Activated T-helper 2 cell treated with anti-CD3 and anti-CD28 coated beads, Interferon-gamma antibody, Interleukin-2, Interleukin-4, amounts not matched to agents 10 μg/mL and 5 μg/mL and 100 μg/mL, durations not matched to agents 14 hours and 24 hours and 36 hours (primary cell): ENCODE data around the gene CATSPER2. TPM values are rescaled to one million over a fixed set of nuclear protein-coding genes. Genes with fewer than 3 reads are reported as not detected.

ENCODE experiments used
- total RNA-seq: library from RNA; stranded (reverse); gene quantifications from 2 replicates; pipeline ENCODE4 v1.2.3, GENCODE V29; 2022

The CATSPER2 gene
- total RNA-seq, 1 donor from 2014 or later = 9.8 TPM

Other genes with a start within 250 kb of the CATSPER2 start
- 43.8 and 46.6 TPM in 2 replicates for gene TP53BP1, start 155.7 kb downstream of the CATSPER2 start, total RNA-seq
- 1.9 TPM in 2 replicates for gene MAP1A, start 131.2 kb downstream of the CATSPER2 start, total RNA-seq
- gene PPIP5K1, start 58.6 kb downstream of the CATSPER2 start, total RNA-seq = 62.4 and 71.6 TPM in 2 replicates
- gene CKMT1B, start 54.8 kb downstream of the CATSPER2 start, total RNA-seq = 0.32 and 0.53 TPM in 2 replicates
- gene STRC, start 30.0 kb downstream of the CATSPER2 start, total RNA-seq = 0.30 and 0.55 TPM in 2 replicates
- 0.11 and 0.48 TPM in 2 replicates for gene CKMT1A, start 45.0 kb upstream of the CATSPER2 start, total RNA-seq
- 370 and 384 TPM in 2 replicates for gene PDIA3, start 97.6 kb upstream of the CATSPER2 start, total RNA-seq
- 1.0 and 1.3 TPM in 2 replicates for gene ELL3, start 128.1 kb upstream of the CATSPER2 start, total RNA-seq
- 580 and 598 TPM in 2 replicates for gene SERF2, start 143.5 kb upstream of the CATSPER2 start, total RNA-seq
- 0.28 and 0.57 TPM in 2 replicates for gene SERINC4, start 151.4 kb upstream of the CATSPER2 start, total RNA-seq
- gene HYPK, start 151.8 kb upstream of the CATSPER2 start, total RNA-seq = 23.6 and 24.3 TPM in 2 replicates
- 43.7 and 44.3 TPM in 2 replicates for gene MFAP1, start 175.8 kb upstream of the CATSPER2 start, total RNA-seq
- 67.8 and 71.0 TPM in 2 replicates for gene WDR76, start 178.2 kb upstream of the CATSPER2 start, total RNA-seq